ENCODE measurements around the gene KRT34. TPM values are rescaled to one million over a fixed set of nuclear protein-coding genes. Genes with fewer than 3 reads are reported as not detected.
"Not testable (repeated sequence)": the region's sequence is repeated elsewhere in the genome, so short reads cannot be mapped to it uniquely, and the experiment has no call there.

KRT34 gene
- polyA plus RNA-seq, 1 donor from 2014 or later, result not detected

- H3K9ac ChIP-seq (ENCODE audit: low read length), result no peak overlapping the region
- no peaks in the 10 kb centered on the region for H3K9me2 ChIP-seq (ENCODE audit: insufficient read depth, low read length)
- H3K4me3 ChIP-seq (ENCODE audit: low read length), result no peak overlapping the region
- TF ChIP-seq POLR2AphosphoS5 (IDR thresholded peaks at IDR 0.05) (no peak), EZH2 (IDR thresholded peaks at IDR 0.05; ENCODE audit: borderline replicate concordance, insufficient read depth, low read length, poor library complexity, severe bottlenecking) (no peak), MXI1 (conservative IDR thresholded peaks at IDR 0.05; ENCODE audit: poor library complexity, severe bottlenecking) (no peak), CTCF (IDR thresholded peaks at IDR 0.05; ENCODE audit: poor library complexity, severe bottlenecking) (no peak), EP300 (conservative IDR thresholded peaks at IDR 0.05; ENCODE audit: poor library complexity, severe bottlenecking) (no peak)
- H3K79me2 ChIP-seq (replicated peaks; ENCODE audit: insufficient read depth, low read length), result no peaks in the 10 kb centered on the region
- H4K20me1 ChIP-seq (ENCODE audit: insufficient read depth), result no peaks in the 10 kb centered on the region
- no peaks in the 10 kb centered on the region for H3K27me3 ChIP-seq (ENCODE audit: insufficient read depth, low read depth, low read length)
- no peaks in the 10 kb centered on the region for H3K9me3 ChIP-seq (ENCODE audit: low read length)
- H2AFZ ChIP-seq (ENCODE audit: low read depth, low read length), result no peak overlapping the region
- H3F3A ChIP-seq (ENCODE audit: insufficient read depth, low read length, poor library complexity, severe bottlenecking), result no peaks in the 10 kb centered on the region
- no peaks in the 10 kb centered on the region for H3K36me3 ChIP-seq (ENCODE audit: insufficient read depth, low read length)
- H3K27ac ChIP-seq (ENCODE audit: low read length), result no peak overlapping the region
- no peak overlapping the region for H3K4me2 ChIP-seq (ENCODE audit: low read length)
These were observed 46.6 kb upstream of the KRT34 start for GRCh38 chr17:41428591-41429291.

- no peak within 1 kb of the TSS for H3K4me3 ChIP-seq (ENCODE audit: low read length)
- H3K4me2 ChIP-seq (ENCODE audit: low read length), result no peak within 1 kb of the TSS
- no peak within 1 kb of the TSS for H2AFZ ChIP-seq (ENCODE audit: low read depth, low read length)
- no peaks in the 10 kb centered on the region for H3K27me3 ChIP-seq (ENCODE audit: insufficient read depth, low read depth, low read length)
- no peaks in the 10 kb centered on the region for H4K20me1 ChIP-seq (ENCODE audit: insufficient read depth)
- H3K79me2 ChIP-seq (replicated peaks; ENCODE audit: insufficient read depth, low read length), result no peaks in the 10 kb centered on the region
- H3K9ac ChIP-seq (ENCODE audit: low read length), result no peak within 1 kb of the TSS
- H3K27ac ChIP-seq (ENCODE audit: low read length), result no peak within 1 kb of the TSS
- TF ChIP-seq EZH2 (IDR thresholded peaks at IDR 0.05; ENCODE audit: borderline replicate concordance, insufficient read depth, low read length, poor library complexity, severe bottlenecking) (no peak), SMC3 (conservative IDR thresholded peaks at IDR 0.05; ENCODE audit: poor library complexity) (no peak), EP300 (conservative IDR thresholded peaks at IDR 0.05; ENCODE audit: poor library complexity, severe bottlenecking) (no peak), RAD21 (conservative IDR thresholded peaks at IDR 0.05) (no peak), REST (IDR thresholded peaks at IDR 0.05; ENCODE audit: borderline replicate concordance) (no peak), CTCF (IDR thresholded peaks at IDR 0.05; ENCODE audit: poor library complexity, severe bottlenecking) (no peak), POLR2AphosphoS5 (IDR thresholded peaks at IDR 0.05) (no peak), TAF1 (IDR thresholded peaks at IDR 0.05; ENCODE audit: low read depth) (no peak), MXI1 (conservative IDR thresholded peaks at IDR 0.05; ENCODE audit: poor library complexity, severe bottlenecking) (no peak)
- no peaks in the 10 kb centered on the region for H3K36me3 ChIP-seq (ENCODE audit: insufficient read depth, low read length)
- no peaks in the 10 kb centered on the region for H3K9me2 ChIP-seq (ENCODE audit: insufficient read depth, low read length)
- H3K9me3 ChIP-seq (ENCODE audit: low read length), result no peaks in the 10 kb centered on the region
- H3F3A ChIP-seq (ENCODE audit: insufficient read depth, low read length, poor library complexity, severe bottlenecking), result no peaks in the 10 kb centered on the region
These were observed 42.1 kb upstream of the KRT34 start, which contains the start of gene KRT37 for GRCh38 chr17:41424111-41424635. TSS of gene KRT37 (minus strand) at chr17:41424585. CDS start at chr17:41424523, 62 bp downstream.

- H3K4me3 ChIP-seq (ENCODE audit: low read length); H3K79me2 ChIP-seq (replicated peaks; ENCODE audit: insufficient read depth, low read length); H3F3A ChIP-seq (ENCODE audit: insufficient read depth, low read length, poor library complexity, severe bottlenecking); H2AFZ ChIP-seq (ENCODE audit: low read depth, low read length); H3K4me2 ChIP-seq (ENCODE audit: low read length); H4K20me1 ChIP-seq (ENCODE audit: insufficient read depth); H3K9me2 ChIP-seq (ENCODE audit: insufficient read depth, low read length); H3K9ac ChIP-seq (ENCODE audit: low read length); H3K27me3 ChIP-seq (ENCODE audit: insufficient read depth, low read depth, low read length); H3K9me3 ChIP-seq (ENCODE audit: low read length); H3K27ac ChIP-seq (ENCODE audit: low read length); H3K36me3 ChIP-seq (ENCODE audit: insufficient read depth, low read length): not testable (repeated sequence)
These were observed 40.5 kb upstream of the KRT34 start for GRCh38 chr17:41422586-41422985.
